Keratinocyte (primary cell): ENCODE measurements around the gene TCERG1L. TPM values are rescaled to one million over a fixed set of nuclear protein-coding genes. Genes with fewer than 3 reads are reported as not detected.

Source experiments
- DNase-seq: peaks from one replicate; pipeline ENCODE4 v3.0.0-alpha.2; 2011; ENCODE audit warnings: low read depth, missing footprints, low spot score
- FAIRE-seq: peaks from 2 replicates; lab custom pipeline; 2011; peaks lifted over from hg19 to GRCh38; lab: Jason Lieb, UNC
- H2AFZ ChIP-seq: 2 replicates; pipeline ENCODE4 v1.6.0; 2012; ENCODE audit warnings: low read length, control low read depth, inconsistent platforms; ENCODE audit not compliant: control insufficient read depth
- H3K27ac ChIP-seq: 2 replicates; pipeline ENCODE4 v1.5.1; 2011; ENCODE audit warnings: low read length; ENCODE audit not compliant: control insufficient read depth, insufficient read depth
- H3K27me3 ChIP-seq: 3 replicates; pipeline ENCODE4 v1.6.0; 2011; ENCODE audit warnings: low read length; ENCODE audit not compliant: control insufficient read depth, insufficient read depth; ENCODE audit errors: extremely low read depth
- H3K36me3 ChIP-seq, 2 experiments: 2 replicates in 1 of 2; 3 replicates in 1 of 2; pipeline ENCODE4 v1.5.1; 2011; ENCODE audit warnings: low read length in 2 of 2, mild to moderate bottlenecking in 1 of 2; ENCODE audit not compliant: control insufficient read depth in 2 of 2, insufficient read depth in 2 of 2; ENCODE audit errors: extremely low read depth in 1 of 2
- H3K4me1 ChIP-seq: 3 replicates; pipeline ENCODE4 v1.5.1; 2011; ENCODE audit warnings: low read length; ENCODE audit not compliant: control insufficient read depth, insufficient read depth; ENCODE audit errors: extremely low read depth
- H3K4me2 ChIP-seq: 3 replicates; pipeline ENCODE4 v1.6.0; 2011; ENCODE audit warnings: low read depth, low read length; ENCODE audit not compliant: control insufficient read depth, insufficient read depth; ENCODE audit errors: extremely low read depth
- H3K4me3 ChIP-seq, 3 experiments: fragments of 200-600 bp in 1 of 3; sonication (generic) in 1 of 3; 2 replicates in 2 of 3; 3 replicates in 1 of 3; pipeline ENCODE4 v1.5.1; 2011 to 2016; ENCODE audit warnings: low read length in 3 of 3, mild to moderate bottlenecking in 3 of 3, control low read depth in 2 of 3, inconsistent platforms in 1 of 3, low read depth in 1 of 3, mixed read lengths in 1 of 3, mixed run types in 1 of 3, moderate library complexity in 1 of 3; ENCODE audit not compliant: control insufficient read depth in 2 of 3, insufficient read depth in 2 of 3; ENCODE audit errors: extremely low read depth in 1 of 3
- H3K79me2 ChIP-seq: 2 replicates; pipeline ENCODE4 v1.6.0; 2012; ENCODE audit warnings: low read length; ENCODE audit not compliant: control insufficient read depth, insufficient read depth
- H3K9ac ChIP-seq: 3 replicates; pipeline ENCODE4 v1.6.0; 2011; ENCODE audit warnings: low read length; ENCODE audit not compliant: control insufficient read depth, insufficient read depth; ENCODE audit errors: extremely low read depth
- H3K9me1 ChIP-seq: 3 replicates; pipeline ENCODE4 v1.6.0; 2011; ENCODE audit warnings: low read length; ENCODE audit not compliant: control insufficient read depth, insufficient read depth; ENCODE audit errors: extremely low read depth
- H3K9me3 ChIP-seq: 2 replicates; pipeline ENCODE4 v1.5.1; 2012; ENCODE audit warnings: low read depth, low read length; ENCODE audit not compliant: control insufficient read depth
- H4K20me1 ChIP-seq: 3 replicates; pipeline ENCODE4 v1.6.0; 2011; ENCODE audit warnings: low read length; ENCODE audit not compliant: control insufficient read depth, insufficient read depth; ENCODE audit errors: extremely low read depth
- CTCF ChIP-seq, 3 experiments: IDR thresholded peaks in 1 of 3; conservative IDR thresholded peaks in 1 of 3; optimal IDR thresholded peaks in 1 of 3; 2 replicates in 2 of 3; 3 replicates in 1 of 3; pipeline versions ENCODE3 to v1.5.1; 2011; ENCODE audit warnings: low read length in 3 of 3, mild to moderate bottlenecking in 3 of 3, moderate library complexity in 2 of 3, control low read depth in 1 of 3, inconsistent platforms in 1 of 3; ENCODE audit not compliant: insufficient read depth in 2 of 3; ENCODE audit errors: extremely low read depth in 1 of 3
- EZH2 ChIP-seq: IDR thresholded peaks from one replicate; pipeline ENCODE4 v1.6.1; 2012; ENCODE audit warnings: inconsistent platforms, mild to moderate bottlenecking, low read length, moderate library complexity
- dilution Hi-C: fragments of 300-500 bp; cut with MboI; formaldehyde crosslinking; loops from one replicate; pipeline ENCODE4 v1.7.0; 2020; ENCODE audit warnings: low sequenced_read_pairs; ENCODE audit not compliant: extremely low pct_ligation_motif_present
- polyA plus RNA-seq, 5 experiments: library from polyadenylated mRNA; depleted of rRNA in 3 of 5; stranded (reverse) in 3 of 5; stranded (forward) in 1 of 5; unstranded in 1 of 5; fragments of >200 nt; gene quantifications; 1 replicate in 1 of 5; 2 replicates in 3 of 5; 3 replicates in 1 of 5; pipeline versions ENCODE4 v1.2.1 to v1.2.3, GENCODE V29; 2011 to 2012; ENCODE audit warnings: missing spikeins in 2 of 5, low read depth in 1 of 5, low replicate concordance in 1 of 5

The TCERG1L gene
- polyA plus RNA-seq, 1 donor (not counting 4 experiments of a cell fraction or from before 2014, with no cell fraction given): not detected

GRCh38 chr10:131216681-131217230 lies 94.8 kb downstream of the TCERG1L start:
- TF ChIP-seq EZH2 (no peak), CTCF (optimal IDR thresholded peaks at IDR 0.05 in 1 of 3, IDR thresholded peaks at IDR 0.05 in 1 of 3, conservative IDR thresholded peaks at IDR 0.05 in 1 of 3; ENCODE audit: extremely low read depth in 1 of 3, insufficient read depth in 2 of 3, low read length in 3 of 3) (no peak)
- Histone ChIP-seq H3K27me3 (no peaks in the 10 kb centered on the region), H3K36me3 (no peaks in the 10 kb centered on the region), H3K27ac (no peak overlapping the region), H3K4me1 (no peaks in the 10 kb centered on the region), H3K9me3 (peaks cover 14% of the 10 kb centered on the region), H2AFZ (no peak overlapping the region), H3K9me1 (no peaks in the 10 kb centered on the region), H3K4me2 (no peak overlapping the region), H3K4me3 (no peak overlapping the region), H3K9ac (no peak overlapping the region), H4K20me1 (no peaks in the 10 kb centered on the region), H3K79me2 (no peaks in the 10 kb centered on the region)
- FAIRE-seq: no peak
- dilution Hi-C loops: no loop called here
- DNase-seq: no peak

GRCh38 chr10:131215776-131216175 lies 95.7 kb downstream of the TCERG1L start:
- no peak for FAIRE-seq
- Histone ChIP-seq H3K36me3 (no peaks in the 10 kb centered on the region), H3K27ac (no peak overlapping the region), H2AFZ (no peak overlapping the region), H3K27me3 (no peaks in the 10 kb centered on the region), H4K20me1 (no peaks in the 10 kb centered on the region), H3K9me3 (peaks cover 14% of the 10 kb centered on the region), H3K9me1 (no peaks in the 10 kb centered on the region), H3K79me2 (no peaks in the 10 kb centered on the region), H3K4me1 (no peaks in the 10 kb centered on the region), H3K4me3 (no peak overlapping the region), H3K4me2 (no peak overlapping the region), H3K9ac (no peak overlapping the region)
- DNase-seq: no peak
- dilution Hi-C loops: no loop called here
- TF ChIP-seq CTCF (optimal IDR thresholded peaks at IDR 0.05 in 1 of 3, IDR thresholded peaks at IDR 0.05 in 1 of 3, conservative IDR thresholded peaks at IDR 0.05 in 1 of 3; ENCODE audit: extremely low read depth in 1 of 3, insufficient read depth in 2 of 3, low read length in 3 of 3) (no peak), EZH2 (no peak)
